CD14-positive monocyte (primary cell): ENCODE measurements around the gene SRC. TPM values are rescaled to one million over a fixed set of nuclear protein-coding genes. Genes with fewer than 3 reads are reported as not detected.
A peak's percentile ranks its signal among the peaks of the same experiment; 100 is the strongest.

Experiments
- DNase-seq, 3 donors: peaks; one replicate each; pipeline ENCODE4 v3.0.0-alpha.2; 2011 to 2022
- H2AFZ ChIP-seq: 2 replicates; pipeline ENCODE4 v1.6.0; 2012; ENCODE audit warnings: mild to moderate bottlenecking, low read depth, low read length, inconsistent platforms; ENCODE audit not compliant: insufficient read depth, poor library complexity, severe bottlenecking
- H3K27ac ChIP-seq, 2 donors: 1 replicate in 1 of 2; 2 replicates in 1 of 2; pipeline ENCODE4 v1.5.1; 2012 to 2013; ENCODE audit warnings: low read length in 2 of 2, control low read depth in 1 of 2, inconsistent platforms in 1 of 2, low read depth in 1 of 2, mild to moderate bottlenecking in 1 of 2
- H3K27me3 ChIP-seq, 2 donors: one replicate each; pipeline versions ENCODE4 v1.6.0 to v1.6.1; 2011 to 2013; ENCODE audit warnings: low read length in 2 of 2; ENCODE audit not compliant: control insufficient read depth in 2 of 2, insufficient read depth in 2 of 2
- H3K36me3 ChIP-seq, 2 donors: replicated peaks in 1 of 2; 1 replicate in 1 of 2; 2 replicates in 1 of 2; pipeline versions ENCODE4 v1.5.1 to v1.6.1; 2012 to 2013; ENCODE audit warnings: low read length in 2 of 2, control low read depth in 1 of 2, inconsistent platforms in 1 of 2, mild to moderate bottlenecking in 1 of 2; ENCODE audit not compliant: insufficient read depth in 2 of 2, control insufficient read depth in 1 of 2
- H3K4me1 ChIP-seq, 2 donors: 1 replicate in 1 of 2; 2 replicates in 1 of 2; pipeline versions ENCODE4 v1.5.1 to v1.6.1; 2012 to 2013; ENCODE audit warnings: low read length in 2 of 2, control low read depth in 1 of 2, inconsistent platforms in 1 of 2, mild to moderate bottlenecking in 1 of 2, moderate library complexity in 1 of 2; ENCODE audit not compliant: insufficient read depth in 2 of 2, control insufficient read depth in 1 of 2
- H3K4me2 ChIP-seq: replicated peaks from 2 replicates; pipeline ENCODE3; 2012; ENCODE audit warnings: low read length, moderate library complexity, mild to moderate bottlenecking; ENCODE audit not compliant: poor library complexity, severe bottlenecking; ENCODE audit errors: extremely low read depth
- H3K4me3 ChIP-seq, 3 experiments: fragments of 200-600 bp in 1 of 3; sonication (generic) in 1 of 3; replicated peaks in 1 of 3; 1 replicate in 2 of 3; 2 replicates in 1 of 3; pipeline ENCODE4 v1.5.1; 2011 to 2013; ENCODE audit warnings: low read length in 3 of 3, mild to moderate bottlenecking in 3 of 3, control low read depth in 2 of 3, low read depth in 2 of 3, inconsistent platforms in 1 of 3, moderate library complexity in 1 of 3
- H3K79me2 ChIP-seq: 2 replicates; pipeline ENCODE4 v1.6.0; 2012; ENCODE audit warnings: mild to moderate bottlenecking, control low read depth, inconsistent platforms, low read length, moderate library complexity; ENCODE audit not compliant: insufficient read depth
- H3K9ac ChIP-seq: 2 replicates; pipeline ENCODE4 v1.6.0; 2017; ENCODE audit warnings: low read length, mild to moderate bottlenecking; ENCODE audit not compliant: insufficient read depth, poor library complexity, severe bottlenecking
- H3K9me3 ChIP-seq, 2 donors: replicated peaks in 1 of 2; 1 replicate in 1 of 2; 2 replicates in 1 of 2; pipeline versions ENCODE4 v1.5.1 to v1.6.1; 2012 to 2013; ENCODE audit warnings: low read length in 2 of 2, control low read depth in 1 of 2; ENCODE audit not compliant: control insufficient read depth in 1 of 2, insufficient read depth in 1 of 2
- H4K20me1 ChIP-seq: 2 replicates; pipeline ENCODE4 v1.6.0; 2012; ENCODE audit warnings: mild to moderate bottlenecking, low read length, control low read depth, moderate library complexity; ENCODE audit not compliant: insufficient read depth
- H3K27ac Mint-ChIP-seq, 7 donors: one replicate each; pipeline ENCODE4 v1.8.0; 2020; ENCODE audit warnings: mild to moderate bottlenecking in 7 of 7, mixed read lengths in 7 of 7, moderate library complexity in 6 of 7, inconsistent platforms in 2 of 7
- H3K27me3 Mint-ChIP-seq, 3 donors: one replicate each; pipeline ENCODE4 v1.8.0; 2021 to 2022; ENCODE audit warnings: low read depth in 3 of 3, mild to moderate bottlenecking in 3 of 3, mixed read lengths in 3 of 3, moderate library complexity in 3 of 3, inconsistent platforms in 1 of 3
- H3K36me3 Mint-ChIP-seq, 2 donors: one replicate each; pipeline ENCODE4 v1.8.0; 2020; ENCODE audit warnings: mixed read lengths in 2 of 2, inconsistent platforms in 1 of 2, mild to moderate bottlenecking in 1 of 2
- H3K4me1 Mint-ChIP-seq: one replicate; pipeline ENCODE4 v1.8.0; 2020; ENCODE audit warnings: mild to moderate bottlenecking, mixed read lengths
- H3K4me3 Mint-ChIP-seq, 2 donors: one replicate each; pipeline ENCODE4 v1.8.0; 2020; ENCODE audit warnings: mild to moderate bottlenecking in 2 of 2, mixed read lengths in 2 of 2, moderate library complexity in 1 of 2
- H3K9me3 Mint-ChIP-seq, 7 donors: one replicate each; pipeline ENCODE4 v1.8.0; 2020 to 2022; ENCODE audit warnings: mixed read lengths in 7 of 7, mild to moderate bottlenecking in 6 of 7, moderate library complexity in 6 of 7, inconsistent platforms in 2 of 7
- CTCF ChIP-seq: fragments of 200-600 bp; IDR thresholded peaks from one replicate; pipeline ENCODE4 v1.8.0; 2022; ENCODE audit warnings: antibody characterized with exemption, mild to moderate bottlenecking
- WGBS: methylation state at CpG from one replicate; pipeline ENCODE4 v1.1.5; 2013; ENCODE audit warnings: missing lambda C conversion rate; ENCODE audit not compliant: insufficient coverage; 5-methylcytosine and 5-hydroxymethylcytosine counted together
- intact Hi-C, 2 donors: fragments of 100-400 bp; cut with micrococcal nuclease; formaldehyde crosslinking; loops; one replicate each; pipeline versions ENCODE4 v1.15.0 to v1.15.1; 2023
- polyA plus RNA-seq, 3 donors: library from polyadenylated mRNA; depleted of rRNA in 1 of 3; unstranded in 2 of 3; stranded (reverse) in 1 of 3; fragments of 300-500 nt in 2 of 3; fragments of >200 nt in 1 of 3; fragmentation: Illumina TruSeq in 2 of 3; gene quantifications; 1 replicate in 2 of 3; 2 replicates in 1 of 3; pipeline ENCODE4 v1.2.3, GENCODE V29; 2012 to 2021

Gene SRC
- polyA plus RNA-seq, 3 donors: 4.9 to 55.1 (median 6.8) TPM

- no peak for TF ChIP-seq CTCF
- 89% methylated on average over 9 of the region's 15 CpGs for WGBS
- intact Hi-C loops: no loop called here
- Histone ChIP-seq H3K27me3 (peaks cover 0 to 3% of the 10 kb centered on the region in 2 donors), H2AFZ (no peak overlapping the region), H3K4me2 (peak overlapping the region; percentile 66), H3K4me1 (peaks cover 45 to 58% of the 10 kb centered on the region in 2 donors), H3K27ac (peak overlapping the region; percentile 57 to 77), H3K4me3 (peak overlapping the region in 1 of 3 experiments; percentile 50), H4K20me1 (peaks cover 86% of the 10 kb centered on the region), H3K9ac (peak overlapping the region; percentile 60), H3K36me3 (peaks cover 0 to 25% of the 10 kb centered on the region in 2 donors), H3K9me3 (no peaks in the 10 kb centered on the region), H3K79me2 (peaks cover 20% of the 10 kb centered on the region)
- Mint-ChIP-seq H3K27me3 (peaks cover 11 to 22% (median 18%) of the 10 kb centered on the region in 3 donors), H3K4me3 (peak overlapping the region; percentile 45 to 48), H3K27ac (peak overlapping the region; percentile 45 to 90 (median 83)), H3K9me3 (peaks cover 0 to 7% (median 0%) of the 10 kb centered on the region in 7 donors), H3K4me1 (peaks cover 67% of the 10 kb centered on the region), H3K36me3 (peaks cover 37 to 62% of the 10 kb centered on the region in 2 donors)
- DNase-seq: no peak
Measured at GRCh38 chr20:37355252-37356180, 9.6 kb downstream of the SRC start.

- intact Hi-C loops: no loop called here
- Histone ChIP-seq H3K4me3 (peak overlapping the region in 1 of 3 experiments; percentile 50), H3K79me2 (peaks cover 20% of the 10 kb centered on the region), H2AFZ (no peak overlapping the region), H3K9ac (peak overlapping the region; percentile 60), H3K9me3 (no peaks in the 10 kb centered on the region), H3K4me1 (peaks cover 39 to 49% of the 10 kb centered on the region in 2 donors), H3K36me3 (peaks cover 0 to 20% of the 10 kb centered on the region in 2 donors), H3K27ac (peak overlapping the region; percentile 57 to 77), H4K20me1 (peaks cover 88% of the 10 kb centered on the region), H3K4me2 (peak overlapping the region; percentile 66), H3K27me3 (peaks cover 0 to 3% of the 10 kb centered on the region in 2 donors)
- Mint-ChIP-seq H3K9me3 (peaks cover 0 to 5% (median 0%) of the 10 kb centered on the region in 7 donors), H3K4me3 (peak overlapping the region; percentile 45 to 77), H3K4me1 (peaks cover 59% of the 10 kb centered on the region), H3K36me3 (peaks cover 29 to 57% of the 10 kb centered on the region in 2 donors), H3K27me3 (peaks cover 11 to 22% (median 18%) of the 10 kb centered on the region in 3 donors), H3K27ac (peak overlapping the region; percentile 83 to 93 (median 88))
- WGBS: 4% methylated on average over 7 of the region's 8 CpGs
- peak; percentile 69 to 85 (median 78) for DNase-seq
- TF ChIP-seq CTCF: no peak
Measured at GRCh38 chr20:37356387-37356786, 10.4 kb downstream of the SRC start.
